ENCODE results near the gene GLRX. TPM values are rescaled to one million over a fixed set of nuclear protein-coding genes. Genes with fewer than 3 reads are reported as not detected.
"Not testable (repeated sequence)": the region's sequence is repeated elsewhere in the genome, so short reads cannot be mapped to it uniquely, and the experiment has no call there.

The GLRX gene, protein sequence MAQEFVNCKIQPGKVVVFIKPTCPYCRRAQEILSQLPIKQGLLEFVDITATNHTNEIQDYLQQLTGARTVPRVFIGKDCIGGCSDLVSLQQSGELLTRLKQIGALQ
- 100 to 1,000 TPM in 6 of 9 donors, 10 to 100 TPM in 3; 69.7 to 293 (median 114) TPM for total RNA-seq
- polyA plus RNA-seq: 100 to 1,000 TPM; 126 to 143 TPM
- long read RNA-seq, donor 1, transcript GLRX-201 (3 exons, 1,211 nt): major isoform, 76 of 90 reads
- long read RNA-seq, donor 1, transcript GLRX-204 (2 exons, 3,407 nt): minor isoform, 8 of 90 reads
- long read RNA-seq, donor 1, partial matches to known transcripts: 1 of 90 reads
- long read RNA-seq, donor 1, other reads (novel, unspliced or antisense): 2 of 90 reads
- long read RNA-seq, donor 2, transcript GLRX-202 (3 exons, 1,366 nt): minor isoform, 6 of 105 reads
- long read RNA-seq, donor 2, transcript GLRX-201 (3 exons, 1,211 nt): major isoform, 84 of 105 reads
- long read RNA-seq, donor 2, transcript GLRX-204 (2 exons, 3,407 nt): minor isoform, 7 of 105 reads
- long read RNA-seq, donor 2, partial matches to known transcripts: 0 of 105 reads
- long read RNA-seq, donor 2, other reads (novel, unspliced or antisense): 8 of 105 reads
- long read RNA-seq, donor 3, transcript GLRX-201 (3 exons, 1,211 nt): major isoform, 36 of 37 reads
- long read RNA-seq, donor 3, partial matches to known transcripts: 0 of 37 reads
- long read RNA-seq, donor 3, other reads (novel, unspliced or antisense): 0 of 37 reads

DNA sequence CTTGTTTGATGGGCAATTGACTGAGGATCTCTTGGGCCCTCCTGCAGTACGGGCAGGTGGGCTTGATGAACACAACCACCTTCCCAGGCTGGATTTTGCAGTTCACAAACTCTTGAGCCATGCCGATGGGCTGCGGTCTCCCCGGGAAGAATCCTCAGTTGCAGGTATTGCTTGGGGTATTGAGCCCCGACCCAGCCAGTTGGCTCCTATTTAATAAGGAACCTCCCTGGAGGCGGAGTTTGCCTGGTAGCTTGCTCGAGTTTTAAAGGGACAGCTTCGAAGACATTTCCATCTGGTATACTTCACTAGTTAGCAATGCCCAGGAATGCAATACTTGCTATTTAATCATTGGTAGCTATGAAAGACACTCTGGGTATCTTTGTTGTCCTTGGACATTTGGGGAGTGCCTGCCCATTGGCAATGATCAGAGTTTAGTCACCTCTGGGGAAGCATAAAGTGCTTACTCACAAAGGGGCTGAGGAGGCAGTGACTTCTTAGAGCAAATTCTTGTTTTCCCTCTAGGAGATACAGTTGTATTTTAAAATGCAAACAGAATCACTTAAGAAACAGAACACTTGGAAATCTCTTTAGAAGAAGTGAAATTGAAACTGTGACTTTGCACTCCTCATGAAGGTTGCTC is at the start of gene GLRX:
Gene GLRX (minus strand): TSS at position 185 of the 640 bp plus-strand sequence. CDS start 64 bp downstream, at position 121.
- DNase-seq (peak; percentile 72 to 82 (median 76)), ATAC-seq (peak; percentile 67 to 77 (median 72))
- Histone ChIP-seq H3K9me3 (no peaks in the 10 kb centered on the region), H3K36me3 (peaks cover 0 to under 1% (median 0%) of the 10 kb centered on the region in 9 donors), H3K27ac (peak within 1 kb of the TSS; percentile 31 to 95 (median 88)), H3K4me1 (peaks cover 10 to 81% (median 58%) of the 10 kb centered on the region in 12 donors), H3K4me3 (peak within 1 kb of the TSS; percentile 44 to 93 (median 82)), H3K27me3 (no peaks in the 10 kb centered on the region)
- intact Hi-C loops (cut with DNase I): no loop called here
- TF ChIP-seq, protein P1, sequence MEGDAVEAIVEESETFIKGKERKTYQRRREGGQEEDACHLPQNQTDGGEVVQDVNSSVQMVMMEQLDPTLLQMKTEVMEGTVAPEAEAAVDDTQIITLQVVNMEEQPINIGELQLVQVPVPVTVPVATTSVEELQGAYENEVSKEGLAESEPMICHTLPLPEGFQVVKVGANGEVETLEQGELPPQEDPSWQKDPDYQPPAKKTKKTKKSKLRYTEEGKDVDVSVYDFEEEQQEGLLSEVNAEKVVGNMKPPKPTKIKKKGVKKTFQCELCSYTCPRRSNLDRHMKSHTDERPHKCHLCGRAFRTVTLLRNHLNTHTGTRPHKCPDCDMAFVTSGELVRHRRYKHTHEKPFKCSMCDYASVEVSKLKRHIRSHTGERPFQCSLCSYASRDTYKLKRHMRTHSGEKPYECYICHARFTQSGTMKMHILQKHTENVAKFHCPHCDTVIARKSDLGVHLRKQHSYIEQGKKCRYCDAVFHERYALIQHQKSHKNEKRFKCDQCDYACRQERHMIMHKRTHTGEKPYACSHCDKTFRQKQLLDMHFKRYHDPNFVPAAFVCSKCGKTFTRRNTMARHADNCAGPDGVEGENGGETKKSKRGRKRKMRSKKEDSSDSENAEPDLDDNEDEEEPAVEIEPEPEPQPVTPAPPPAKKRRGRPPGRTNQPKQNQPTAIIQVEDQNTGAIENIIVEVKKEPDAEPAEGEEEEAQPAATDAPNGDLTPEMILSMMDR (IDR thresholded peaks at IDR 0.05): no peak
- peak in 1 of 2 donors; percentile 58 for TF ChIP-seq POLR2A (IDR thresholded peaks at IDR 0.05)
- 0% methylated on average over 3 to 8 of the region's 8 CpGs for WGBS, 4 donors

DNA sequence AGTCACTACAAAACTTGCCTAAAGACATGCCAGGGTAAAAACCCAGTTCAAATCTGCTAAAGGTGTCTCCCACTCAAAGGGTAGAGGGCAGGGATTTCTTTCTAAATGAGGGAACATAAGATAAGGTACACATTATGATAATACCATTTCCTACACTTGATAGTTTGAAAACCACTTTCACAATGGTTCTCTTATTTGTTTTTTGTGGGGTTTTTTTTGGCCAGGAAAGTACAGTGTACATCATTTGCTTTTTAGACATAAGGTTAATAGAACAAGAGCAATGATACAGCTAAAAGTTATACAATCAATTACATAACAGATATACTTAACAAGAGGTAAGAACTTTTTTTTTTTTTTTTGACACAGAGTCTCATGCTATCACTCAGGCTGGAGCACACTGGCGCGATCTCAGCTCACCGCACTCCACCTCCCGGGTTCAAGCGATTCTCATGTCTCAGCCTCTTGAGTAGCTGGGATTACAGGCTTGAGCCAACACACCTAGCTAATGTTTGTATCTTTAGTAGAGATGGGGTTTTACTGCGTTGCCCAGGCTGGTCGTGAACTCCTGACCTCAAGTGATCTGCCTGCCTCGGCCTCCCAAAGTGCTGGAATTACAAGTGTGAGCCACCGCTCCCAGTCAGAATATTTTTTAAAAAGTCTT is 48.8 kb upstream of the GLRX start:
- Histone ChIP-seq H3K4me1 (peaks cover 0 to 54% (median 4%) of the 10 kb centered on the region in 12 donors), H3K9me3 (no peaks in the 10 kb centered on the region), H3K27ac (peak overlapping the region in 2 of 12 donors; percentile 39 to 90), H3K27me3 (no peaks in the 10 kb centered on the region), H3K36me3 (no peaks in the 10 kb centered on the region), H3K4me3 (no peak overlapping the region)
- ATAC-seq: no peak
- intact Hi-C loops (cut with DNase I): no loop called here
- DNase-seq: no peak
- TF ChIP-seq POLR2A (IDR thresholded peaks at IDR 0.05): no peak
- TF ChIP-seq, protein P1 (IDR thresholded peaks at IDR 0.05): no peak
- 96 to 98% (median 97%) methylated on average over 9 of the region's 9 CpGs for WGBS, 4 donors

DNA sequence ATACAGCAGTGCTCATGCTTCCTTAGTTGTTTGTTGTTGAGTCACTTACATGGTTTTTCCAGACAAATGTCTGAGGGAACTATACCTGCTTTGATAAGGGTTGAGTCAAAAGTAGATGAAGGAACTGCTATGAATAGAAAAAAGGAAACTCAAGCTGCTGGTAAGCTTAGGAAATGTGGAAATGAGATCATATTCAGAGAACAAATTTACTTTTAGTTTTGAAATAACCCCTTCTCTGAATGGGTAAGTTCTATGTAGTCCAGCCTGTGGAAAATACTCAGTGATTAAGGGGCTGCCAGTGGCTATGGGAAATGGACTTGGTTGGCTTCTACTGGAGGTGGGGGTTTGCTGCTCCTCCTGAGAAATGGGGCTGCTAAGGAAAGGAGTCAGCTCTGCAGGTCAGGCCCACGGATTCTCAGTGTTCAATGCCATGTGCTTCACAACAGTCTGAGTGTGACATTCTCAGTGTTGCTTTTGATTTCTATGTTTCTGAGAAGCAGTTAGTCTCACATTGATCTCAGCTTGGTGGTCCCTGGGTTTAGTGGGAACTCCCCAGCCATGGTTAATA is 47.7 kb upstream of the GLRX start:
- Histone ChIP-seq H3K36me3 (no peaks in the 10 kb centered on the region), H3K27ac (peak overlapping the region in 6 of 12 donors; percentile 15 to 90 (median 39)), H3K27me3 (no peaks in the 10 kb centered on the region), H3K4me3 (peak overlapping the region in 1 of 12 donors; percentile 9), H3K4me1 (peaks cover 0 to 62% (median 4%) of the 10 kb centered on the region in 12 donors), H3K9me3 (no peaks in the 10 kb centered on the region)
- no peak for TF ChIP-seq POLR2A (IDR thresholded peaks at IDR 0.05)
- TF ChIP-seq, protein P1 (IDR thresholded peaks at IDR 0.05): no peak
- ATAC-seq (peak; percentile 27 to 80 (median 53)), DNase-seq (no peak)
- intact Hi-C loops (cut with DNase I): no loop called here
- 50 to 85% (median 65%) methylated on average over 1 of the region's 1 CpG for WGBS, 4 donors

DNA sequence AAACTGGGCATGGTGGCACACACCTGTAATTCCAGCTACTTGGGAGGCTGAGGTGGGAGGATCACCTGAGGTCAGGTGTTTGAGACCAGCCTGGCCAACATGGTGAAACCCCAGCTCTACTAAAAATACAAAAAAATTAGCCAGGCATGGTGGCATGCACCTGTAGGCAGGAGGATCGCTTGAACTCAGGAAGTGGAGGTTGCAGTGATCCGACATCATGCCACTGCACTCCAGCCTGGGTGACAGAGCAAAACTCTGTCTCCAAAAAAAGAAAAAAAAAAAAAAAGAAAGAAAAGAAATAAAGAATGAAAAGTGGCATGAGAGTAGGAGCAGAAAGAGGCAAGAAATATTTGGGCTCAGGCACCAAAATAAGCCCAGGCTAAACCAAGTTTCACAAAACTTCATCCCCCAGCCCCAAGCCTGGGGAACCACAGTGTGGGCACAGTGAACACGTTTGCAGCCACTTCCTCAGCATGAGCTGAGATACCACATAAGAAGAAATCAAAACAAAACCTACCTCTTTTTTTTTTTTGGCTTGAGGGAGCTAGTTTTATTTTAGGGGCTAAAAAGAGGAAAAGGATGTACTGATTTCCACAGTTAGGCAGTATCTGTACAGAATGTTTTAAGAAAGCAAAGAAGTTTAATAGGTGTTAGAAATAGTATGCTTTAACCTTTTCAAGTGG is 46.8 kb upstream of the GLRX start:
- not testable (repeated sequence) for H3K27me3 ChIP-seq, DNase-seq, H3K9me3 ChIP-seq, H3K36me3 ChIP-seq, H3K4me3 ChIP-seq
- Histone ChIP-seq H3K4me1 (peaks cover 0 to 68% (median 4%) of the 10 kb centered on the region in 12 donors), H3K27ac (peak overlapping the region in 2 of 12 donors; percentile 12 to 90)
- intact Hi-C loops (cut with DNase I): loop anchor here in 2 of 10 donors (10.0 kb wide), 2 partner anchors 85 to 735 kb away; no protein-coding TSS in a partner anchor
- WGBS, 4 donors: 50 to 68% (median 61%) methylated on average over 3 of the region's 3 CpGs
- ATAC-seq: peak in 1 of 4 donors; percentile 18

All from heart left ventricle (tissue), 16 donors.